HCT116 (cell line): Measurements from ENCODE around the gene HSP90AB1. TPM values are rescaled to one million over a fixed set of nuclear protein-coding genes. Genes with fewer than 3 reads are reported as not detected.

Experiments
- ATAC-seq: fragments of 200-7000 bp; cut with Tn5 transposase; 2 replicates; pipeline ENCODE4 v1.9.1; 2020; ENCODE audit warnings: mild to moderate bottlenecking, moderate library complexity
- BruUV-seq: library from RNA; stranded (reverse); fragments of 400-500 nt; replicated peaks from 2 replicates; lab custom pipeline; 2021; lab: Mats Ljungman, UMichigan
- CTCF ChIA-PET: fragments of 300-600 bp; sonication (Branson Sonifier 250); formaldehyde crosslinking; loops from one replicate; lab custom pipeline; 2021; ENCODE audit warnings: antibody characterized with exemption; lab: Charles Lee
- POLR2A ChIA-PET: fragments of 300-600, 350-600 bp; sonication (Branson Sonifier 250); formaldehyde crosslinking; loops from one replicate; lab custom pipeline; 2021; ENCODE audit warnings: antibody characterized with exemption; lab: Charles Lee
- RAD21 ChIA-PET, 2 experiments: fragments of 300-600 bp; sonication (Branson Sonifier 250); formaldehyde crosslinking; loops; one replicate each; lab custom pipeline; 2023; ENCODE audit warnings: low total read pairs in 2 of 2; ENCODE audit not compliant: uncharacterized antibody in 2 of 2, unreplicated experiment in 2 of 2, low non-redundant PET in 1 of 2; lab: Charles Lee
- DNase-seq: peaks from one replicate; pipeline ENCODE4 v3.0.0-alpha.2; 2010; ENCODE audit warnings: low read depth, low spot score
- H2AFZ ChIP-seq: fragments of 200-600 bp; shearing (Covaris generic), sonication (generic); 2 replicates; pipeline ENCODE4 v1.6.1; 2017; ENCODE audit warnings: low read depth, mixed run types, mixed read lengths, antibody characterized with exemption, low read length; ENCODE audit not compliant: poor library complexity, severe bottlenecking
- H3K27ac ChIP-seq: 2 replicates; pipeline ENCODE4 v1.5.1; 2012; ENCODE audit warnings: low read depth, low read length
- H3K27me3 ChIP-seq: fragments of 200-600 bp; sonication (generic); 2 replicates; pipeline ENCODE4 v1.6.1; 2016; ENCODE audit warnings: mixed run types, low read length, mixed read lengths; ENCODE audit not compliant: insufficient read depth
- H3K36me3 ChIP-seq, 2 experiments: fragments of 200-500 bp in 1 of 2; fragments of 200-600 bp in 1 of 2; sonication (Bioruptor generic) in 1 of 2; sonication (generic) in 1 of 2; 2 replicates each; pipeline versions ENCODE4 v1.5.1 to v1.6.1; 2014 to 2016; ENCODE audit warnings: low read length in 2 of 2, inconsistent platforms in 1 of 2, mixed read lengths in 1 of 2, mixed run types in 1 of 2; ENCODE audit not compliant: insufficient read depth in 2 of 2, control insufficient read depth in 1 of 2
- H3K4me1 ChIP-seq, 2 experiments: fragments of 200-600 bp in 1 of 2; sonication (generic) in 1 of 2; 2 replicates each; pipeline versions ENCODE4 v1.5.1 to v1.6.1; 2012 to 2017; ENCODE audit warnings: low read length in 2 of 2, inconsistent platforms in 1 of 2, mild to moderate bottlenecking in 1 of 2, mixed read lengths in 1 of 2, mixed run types in 1 of 2, moderate library complexity in 1 of 2; ENCODE audit not compliant: insufficient read depth in 2 of 2, control insufficient read depth in 1 of 2
- H3K4me2 ChIP-seq: fragments of 200-600 bp; sonication (generic); 2 replicates; pipeline ENCODE4 v1.6.1; 2017; ENCODE audit warnings: mixed run types, low read length, mixed read lengths
- H3K4me3 ChIP-seq, 2 experiments: fragments of 200-600 bp in 1 of 2; sonication (generic) in 1 of 2; replicated peaks in 1 of 2; 2 replicates each; pipeline ENCODE4 v1.5.1; 2011 to 2016; ENCODE audit warnings: low read length in 2 of 2, control low read depth in 1 of 2, low read depth in 1 of 2, mild to moderate bottlenecking in 1 of 2, mixed read lengths in 1 of 2, mixed run types in 1 of 2
- H3K79me2 ChIP-seq: fragments of 200-600 bp; sonication (generic); 2 replicates; pipeline ENCODE4 v1.6.1; 2017; ENCODE audit warnings: mild to moderate bottlenecking, mixed run types, low read length, moderate library complexity, mixed read lengths; ENCODE audit not compliant: insufficient read depth
- H3K9ac ChIP-seq: fragments of 200-600 bp; sonication (generic); 2 replicates; pipeline ENCODE4 v1.6.1; 2016; ENCODE audit warnings: low read length, mixed read lengths
- H3K9me2 ChIP-seq: fragments of 200-600 bp; sonication (generic), shearing (Covaris generic); 2 replicates; pipeline ENCODE4 v1.6.1; 2017; ENCODE audit warnings: mixed run types, mild to moderate bottlenecking, moderate library complexity; ENCODE audit not compliant: insufficient read depth
- H3K9me3 ChIP-seq, 2 experiments: fragments of 200-500 bp in 1 of 2; fragments of 200-600 bp in 1 of 2; sonication (Bioruptor generic) in 1 of 2; sonication (generic) in 1 of 2; 2 replicates each; pipeline ENCODE4 v1.6.1; 2014 to 2017; ENCODE audit warnings: low read length in 2 of 2, mixed read lengths in 2 of 2, inconsistent platforms in 1 of 2, low read depth in 1 of 2, mild to moderate bottlenecking in 1 of 2, mixed run types in 1 of 2, moderate library complexity in 1 of 2; ENCODE audit not compliant: control insufficient read depth in 1 of 2, insufficient read depth in 1 of 2
- H4K20me1 ChIP-seq: fragments of 200-600 bp; sonication (generic), shearing (Covaris generic); 2 replicates; pipeline ENCODE4 v1.6.1; 2017; ENCODE audit warnings: mixed run types, mild to moderate bottlenecking, moderate library complexity; ENCODE audit not compliant: insufficient read depth
- EZH2phosphoT487 ChIP-seq: fragments of 200-600 bp; IDR thresholded peaks from 2 replicates; pipeline ENCODE4 v1.6.1; 2018; ENCODE audit warnings: antibody characterized with exemption, borderline replicate concordance
- FOSL1 ChIP-seq: IDR thresholded peaks from 2 replicates; pipeline ENCODE4 v1.6.1; 2012; ENCODE audit warnings: low read depth
- JUND ChIP-seq: IDR thresholded peaks from 2 replicates; pipeline ENCODE4 v1.6.1; 2012
- REST ChIP-seq: IDR thresholded peaks from 2 replicates; pipeline ENCODE4 v1.6.1; 2012; ENCODE audit warnings: low read depth
- YY1 ChIP-seq: IDR thresholded peaks from 2 replicates; pipeline ENCODE4 v1.6.1; 2011; ENCODE audit warnings: low read length, low read depth, moderate library complexity, mild to moderate bottlenecking; ENCODE audit not compliant: insufficient replicate concordance; ENCODE audit errors: extremely low read depth
- intact Hi-C: fragments of 100-400 bp; cut with micrococcal nuclease; formaldehyde crosslinking; loops from 2 replicates; pipeline ENCODE4 v1.10.0; 2022
- microRNA counts: library from miRNA; unstranded; fragments of <30 nt; microRNA quantifications from one replicate; lab custom pipeline; 2015
- total RNA-seq: library from RNA; stranded (reverse); gene quantifications from one replicate; pipeline ENCODE4 v1.2.1, GENCODE V29; 2021; ENCODE audit not compliant: unreplicated experiment
- TF ChIP-seq, protein P1 (sequence below): IDR thresholded peaks from 2 replicates; pipeline ENCODE4 v1.6.1; 2012
- TF ChIP-seq, protein P2 (sequence below), 3 experiments: fragments of 200-600 bp in 1 of 3; sonication (generic) in 1 of 3; IDR thresholded peaks in 2 of 3; conservative IDR thresholded peaks in 1 of 3; 2 replicates each; pipeline ENCODE4 v1.5.1; 2012 to 2017; ENCODE audit warnings: low read depth in 2 of 3, low read length in 2 of 3, antibody characterized with exemption in 1 of 3, borderline replicate concordance in 1 of 3, control low read depth in 1 of 3, mild to moderate bottlenecking in 1 of 3, mixed read lengths in 1 of 3, mixed run types in 1 of 3, moderate library complexity in 1 of 3; ENCODE audit not compliant: insufficient read depth in 1 of 3

Gene HSP90AB1
- total RNA-seq, 1 experiment from 2014 or later: 2,554 TPM

- RAD21 ChIA-PET: no interaction called here
- intact Hi-C loops: no loop called here
Measured at GRCh38 chr6:44302856-44303255, 56.0 kb downstream of the HSP90AB1 start.

More at GRCh38 chr6:44302856-44303255, 56.0 kb downstream of the HSP90AB1 start:
- Histone ChIP-seq H3K4me1 (no peaks in the 10 kb centered on the region), H3K27me3 (no peaks in the 10 kb centered on the region), H3K9ac (no peak overlapping the region), H3K4me3 (no peak overlapping the region), H3K4me2 (no peak overlapping the region), H3K27ac (no peak overlapping the region), H3K36me3 (peaks cover 25 to 53% of the 10 kb centered on the region in 2 experiments), H4K20me1 (no peaks in the 10 kb centered on the region), H2AFZ (no peak overlapping the region), H3K9me2 (no peaks in the 10 kb centered on the region), H3K9me3 (no peaks in the 10 kb centered on the region), H3K79me2 (no peaks in the 10 kb centered on the region)
- ChIA-PET CTCF (interaction anchor here (1.0 to 1.2 kb wide), 2 partner anchors 10 to 79 kb away, joined by 3 to 4 read pairs; partner anchors contain the start of gene AARS2), POLR2A (no interaction called here)
- no TSS peak for BruUV-seq
- TF ChIP-seq EZH2phosphoT487 (no peak), YY1 (no peak), FOSL1 (no peak), JUND (no peak), REST (no peak)
- TF ChIP-seq, protein P1, sequence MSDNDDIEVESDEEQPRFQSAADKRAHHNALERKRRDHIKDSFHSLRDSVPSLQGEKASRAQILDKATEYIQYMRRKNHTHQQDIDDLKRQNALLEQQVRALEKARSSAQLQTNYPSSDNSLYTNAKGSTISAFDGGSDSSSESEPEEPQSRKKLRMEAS: no peak
- TF ChIP-seq, protein P2, sequence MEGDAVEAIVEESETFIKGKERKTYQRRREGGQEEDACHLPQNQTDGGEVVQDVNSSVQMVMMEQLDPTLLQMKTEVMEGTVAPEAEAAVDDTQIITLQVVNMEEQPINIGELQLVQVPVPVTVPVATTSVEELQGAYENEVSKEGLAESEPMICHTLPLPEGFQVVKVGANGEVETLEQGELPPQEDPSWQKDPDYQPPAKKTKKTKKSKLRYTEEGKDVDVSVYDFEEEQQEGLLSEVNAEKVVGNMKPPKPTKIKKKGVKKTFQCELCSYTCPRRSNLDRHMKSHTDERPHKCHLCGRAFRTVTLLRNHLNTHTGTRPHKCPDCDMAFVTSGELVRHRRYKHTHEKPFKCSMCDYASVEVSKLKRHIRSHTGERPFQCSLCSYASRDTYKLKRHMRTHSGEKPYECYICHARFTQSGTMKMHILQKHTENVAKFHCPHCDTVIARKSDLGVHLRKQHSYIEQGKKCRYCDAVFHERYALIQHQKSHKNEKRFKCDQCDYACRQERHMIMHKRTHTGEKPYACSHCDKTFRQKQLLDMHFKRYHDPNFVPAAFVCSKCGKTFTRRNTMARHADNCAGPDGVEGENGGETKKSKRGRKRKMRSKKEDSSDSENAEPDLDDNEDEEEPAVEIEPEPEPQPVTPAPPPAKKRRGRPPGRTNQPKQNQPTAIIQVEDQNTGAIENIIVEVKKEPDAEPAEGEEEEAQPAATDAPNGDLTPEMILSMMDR (IDR thresholded peaks at IDR 0.05 in 2 of 3, conservative IDR thresholded peaks at IDR 0.05 in 1 of 3; ENCODE audit: borderline replicate concordance in 1 of 3, insufficient read depth in 1 of 3, low read depth in 2 of 3, low read length in 2 of 3): no peak
- DNase-seq: no peak
- no peak for ATAC-seq

MicroRNA genes within 50 kb of the gene (microRNA counts, 767-probe panel; counts per million panel counts)
- not detected for microRNA hsa-miR-4647 (lab: Ali Mortazavi, UCI)

Other genes starting within 250 kb of the HSP90AB1 start
- gene MRPL14, start 119.6 kb upstream of the HSP90AB1 start, total RNA-seq: 69.6 TPM
- 58.2 TPM for gene TMEM63B, start 119.5 kb upstream of the HSP90AB1 start, total RNA-seq
- not detected for gene CAPN11, start 88.3 kb upstream of the HSP90AB1 start, total RNA-seq
- not detected for gene MYMX, start 30.2 kb upstream of the HSP90AB1 start, total RNA-seq
- 67.6 TPM for gene SLC29A1, start 23.5 kb upstream of the HSP90AB1 start, total RNA-seq
- 50.5 TPM for gene SLC35B2, start 10.4 kb downstream of the HSP90AB1 start, total RNA-seq
- gene NFKBIE, start 18.4 kb downstream of the HSP90AB1 start, total RNA-seq: 7.6 TPM
- gene TMEM151B, start 23.3 kb downstream of the HSP90AB1 start, total RNA-seq: not detected
- 14.9 TPM for gene AARS2, start 66.2 kb downstream of the HSP90AB1 start, total RNA-seq
- gene SPATS1, start 95.5 kb downstream of the HSP90AB1 start, total RNA-seq: not detected
- 24.6 TPM for gene CDC5L, start 140.6 kb downstream of the HSP90AB1 start, total RNA-seq